Brain microvascular endothelial cell (primary cell): ENCODE results near the gene UBE2B.
"Not testable (repeated sequence)": the region's sequence is repeated elsewhere in the genome, so short reads cannot be mapped to it uniquely, and the experiment has no call there.

Source experiments
- DNase-seq: peaks from one replicate; pipeline ENCODE4 v3.0.0-alpha.2; 2020
- H3K27ac ChIP-seq: fragments of 250-450 bp; sonication (Bioruptor Pico); 2 replicates; pipeline ENCODE4 v1.5.1; 2020; ENCODE audit warnings: mild to moderate bottlenecking, moderate library complexity
- H3K27me3 ChIP-seq: fragments of 250-450 bp; sonication (Bioruptor Pico); replicated peaks from 2 replicates; pipeline ENCODE4 v1.5.1; 2020; ENCODE audit warnings: mild to moderate bottlenecking
- H3K36me3 ChIP-seq: fragments of 250-450 bp; sonication (Bioruptor Pico); replicated peaks from 2 replicates; pipeline ENCODE4 v1.5.1; 2020; ENCODE audit warnings: mild to moderate bottlenecking
- H3K4me3 ChIP-seq: 2 replicates; pipeline ENCODE4 v1.5.1; 2011; ENCODE audit warnings: low read depth, mild to moderate bottlenecking, control low read depth, low read length, moderate library complexity
- in situ Hi-C: cut with HindIII; loops from 2 replicates; pipeline ENCODE4 v1.10.0; 2017; ENCODE audit warnings: low sequenced_read_pairs, low pct_ligation_motif_present
- TF ChIP-seq, protein P1 (sequence below): IDR thresholded peaks from 2 replicates; pipeline ENCODE4 v1.5.1; 2011; ENCODE audit warnings: low read depth, mild to moderate bottlenecking, moderate library complexity, low read length, control low read depth, inconsistent platforms; ENCODE audit errors: missing control alignments

UBE2B gene

DNA sequence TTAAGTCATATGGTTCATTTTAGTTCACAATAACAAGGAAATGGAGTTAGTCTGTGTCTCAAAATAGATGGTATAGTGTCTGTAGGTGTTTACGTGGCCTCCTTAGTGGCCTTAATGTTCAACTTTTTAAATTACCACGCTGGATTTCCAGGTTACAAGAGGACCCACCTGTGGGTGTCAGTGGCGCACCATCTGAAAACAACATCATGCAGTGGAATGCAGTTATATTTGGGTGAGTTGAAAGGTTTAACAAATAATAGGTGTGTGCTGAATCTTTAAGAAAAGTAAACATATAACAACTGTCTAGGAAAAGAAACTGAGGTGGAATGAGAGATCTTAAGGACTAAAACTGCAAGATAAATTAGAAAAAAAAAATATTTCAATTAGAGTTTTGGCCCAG, 2.9 kb downstream of the UBE2B start:
- no peak overlapping the region for H3K4me3 ChIP-seq
- H3K36me3 ChIP-seq = peaks cover 22% of the 10 kb centered on the region
- in situ Hi-C loops = no loop called here
- TF ChIP-seq, protein P1, sequence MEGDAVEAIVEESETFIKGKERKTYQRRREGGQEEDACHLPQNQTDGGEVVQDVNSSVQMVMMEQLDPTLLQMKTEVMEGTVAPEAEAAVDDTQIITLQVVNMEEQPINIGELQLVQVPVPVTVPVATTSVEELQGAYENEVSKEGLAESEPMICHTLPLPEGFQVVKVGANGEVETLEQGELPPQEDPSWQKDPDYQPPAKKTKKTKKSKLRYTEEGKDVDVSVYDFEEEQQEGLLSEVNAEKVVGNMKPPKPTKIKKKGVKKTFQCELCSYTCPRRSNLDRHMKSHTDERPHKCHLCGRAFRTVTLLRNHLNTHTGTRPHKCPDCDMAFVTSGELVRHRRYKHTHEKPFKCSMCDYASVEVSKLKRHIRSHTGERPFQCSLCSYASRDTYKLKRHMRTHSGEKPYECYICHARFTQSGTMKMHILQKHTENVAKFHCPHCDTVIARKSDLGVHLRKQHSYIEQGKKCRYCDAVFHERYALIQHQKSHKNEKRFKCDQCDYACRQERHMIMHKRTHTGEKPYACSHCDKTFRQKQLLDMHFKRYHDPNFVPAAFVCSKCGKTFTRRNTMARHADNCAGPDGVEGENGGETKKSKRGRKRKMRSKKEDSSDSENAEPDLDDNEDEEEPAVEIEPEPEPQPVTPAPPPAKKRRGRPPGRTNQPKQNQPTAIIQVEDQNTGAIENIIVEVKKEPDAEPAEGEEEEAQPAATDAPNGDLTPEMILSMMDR = peak; percentile 10
- H3K27ac ChIP-seq = no peak overlapping the region
- DNase-seq = no peak
- H3K27me3 ChIP-seq = no peaks in the 10 kb centered on the region

GRCh38 chr5:134380346-134380745, 9.0 kb downstream of the UBE2B start:
- DNase-seq = no peak
- no peak overlapping the region for H3K27ac ChIP-seq
- in situ Hi-C loops = no loop called here
- peaks cover 58% of the 10 kb centered on the region for H3K36me3 ChIP-seq
- TF ChIP-seq, protein P1 = no peak
- H3K4me3 ChIP-seq = no peak overlapping the region
- no peaks in the 10 kb centered on the region for H3K27me3 ChIP-seq

DNA sequence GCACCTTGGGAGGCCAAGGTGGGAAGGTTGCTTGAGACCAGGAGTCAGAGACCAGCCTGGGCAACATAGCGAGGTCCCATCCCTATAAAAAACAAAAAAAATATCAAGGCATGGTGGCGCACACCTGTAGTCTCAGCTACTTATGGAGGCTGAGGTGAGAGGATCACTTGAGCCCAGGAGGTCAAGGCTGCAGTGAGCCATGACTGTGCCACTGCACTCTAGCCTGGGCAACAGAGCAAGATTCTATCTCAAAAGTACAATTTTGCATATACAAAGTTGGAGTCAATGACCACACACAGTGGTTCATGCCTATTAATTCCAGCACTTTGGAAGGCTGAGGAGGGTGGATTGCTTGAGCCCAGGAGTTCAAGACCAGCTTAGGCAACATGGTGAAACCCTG, 10.8 kb downstream of the UBE2B start:
- peaks cover 56% of the 10 kb centered on the region for H3K36me3 ChIP-seq
- in situ Hi-C loops, DNase-seq, H3K27ac ChIP-seq, H3K27me3 ChIP-seq, H3K4me3 ChIP-seq: not testable (repeated sequence)

DNA sequence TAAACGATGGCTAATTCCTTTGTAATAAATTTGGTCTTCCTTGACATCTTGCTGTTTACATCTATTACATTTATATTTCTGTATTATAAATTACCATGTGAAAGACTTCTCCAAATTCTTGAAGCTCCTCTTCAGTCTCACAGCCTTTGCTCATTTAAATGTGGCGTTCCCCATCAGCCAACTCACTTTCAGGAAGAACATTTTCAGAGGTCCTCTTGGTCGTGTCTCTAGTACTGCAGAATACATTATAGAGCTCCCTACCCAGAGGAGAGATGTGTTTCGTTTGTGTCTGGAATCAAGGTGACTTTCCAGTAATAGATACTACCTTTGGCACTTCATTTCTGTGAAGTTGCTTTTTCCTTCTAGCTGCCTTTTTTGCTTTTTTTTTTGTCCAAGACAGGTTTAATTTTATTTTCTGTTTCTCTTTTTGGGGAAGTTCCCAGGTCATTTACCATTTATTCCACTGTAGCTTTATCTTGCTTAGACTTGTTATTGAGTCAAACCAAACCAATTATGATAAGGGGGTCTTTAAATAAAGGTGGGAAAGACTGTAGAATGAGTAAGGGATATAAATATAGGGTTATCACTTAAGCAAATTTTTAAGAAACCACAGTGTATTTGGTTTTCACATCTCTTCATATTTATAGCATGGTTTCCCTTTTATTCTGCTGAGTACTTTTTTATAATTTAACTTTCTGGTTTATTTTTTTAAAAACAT, 12.8 kb downstream of the UBE2B start:
- TF ChIP-seq, protein P1 = no peak
- H3K4me3 ChIP-seq = no peak overlapping the region
- in situ Hi-C loops = no loop called here
- H3K27me3 ChIP-seq = no peaks in the 10 kb centered on the region
- DNase-seq = no peak
- H3K36me3 ChIP-seq = peaks cover 66% of the 10 kb centered on the region
- no peak overlapping the region for H3K27ac ChIP-seq

DNA sequence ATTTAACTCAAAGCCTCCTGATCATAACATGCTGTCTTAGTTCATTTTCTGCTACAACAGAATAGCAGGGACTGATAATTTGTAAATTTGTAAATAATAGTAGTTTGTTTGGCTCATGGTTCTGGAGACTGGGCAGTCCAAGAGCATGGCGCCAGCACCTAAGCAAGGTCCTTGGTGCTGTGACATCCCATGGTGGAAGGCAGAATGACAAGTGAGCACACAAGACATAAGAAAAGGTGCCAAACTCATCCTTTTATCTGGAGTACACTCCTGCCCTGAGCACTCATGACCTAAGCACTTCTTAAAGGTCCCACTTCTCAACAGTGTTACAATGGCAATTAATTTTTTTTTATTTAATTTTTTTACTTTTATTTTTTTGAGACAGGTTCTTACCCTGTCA, 16.1 kb downstream of the UBE2B start:
- H3K4me3 ChIP-seq = no peak overlapping the region
- in situ Hi-C loops = no loop called here
- no peak for DNase-seq
- H3K27me3 ChIP-seq = no peaks in the 10 kb centered on the region
- TF ChIP-seq, protein P1 = no peak
- H3K36me3 ChIP-seq = peaks cover 77% of the 10 kb centered on the region
- H3K27ac ChIP-seq = no peak overlapping the region

DNA sequence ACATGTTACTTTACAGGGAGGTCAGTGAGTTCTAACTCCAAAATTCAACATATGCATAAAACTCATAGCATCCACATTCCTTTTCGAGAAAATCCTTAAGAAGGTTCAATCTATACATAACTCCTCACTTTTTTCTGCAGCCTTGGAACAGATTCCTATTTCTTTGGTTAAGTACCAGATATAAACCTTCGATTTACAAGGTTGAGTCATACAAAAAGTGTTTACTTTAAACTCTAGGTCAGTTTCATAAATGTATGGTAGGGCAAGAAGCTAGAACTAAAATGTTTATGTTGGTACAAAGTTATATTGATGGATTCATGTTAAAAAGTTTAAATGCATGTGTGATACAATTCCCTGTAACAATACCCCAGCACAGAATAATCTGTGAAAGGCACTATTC, 20.9 kb downstream of the UBE2B start:
- no peak overlapping the region for H3K4me3 ChIP-seq
- no peaks in the 10 kb centered on the region for H3K27me3 ChIP-seq
- in situ Hi-C loops = no loop called here
- no peak for DNase-seq
- H3K36me3 ChIP-seq = peaks cover 69% of the 10 kb centered on the region
- TF ChIP-seq, protein P1 = no peak
- no peak overlapping the region for H3K27ac ChIP-seq
